DND-41 (cell line): ENCODE data around the gene COL26A1.
"Not testable (repeated sequence)": the region's sequence is repeated elsewhere in the genome, so short reads cannot be mapped to it uniquely, and the experiment has no call there.

Experiments
- ATAC-seq: fragments of 200-7000 bp; cut with Tn5 transposase; 3 replicates; pipeline ENCODE4 v1.9.1; 2021; ENCODE audit warnings: low read depth; ENCODE audit not compliant: insufficient read depth
- DNase-seq: peaks from one replicate; pipeline ENCODE4 v3.0.0-alpha.2; 2020
- H2AFZ ChIP-seq: 2 replicates; pipeline ENCODE4 v1.6.0; 2012; ENCODE audit warnings: low read depth, low read length
- H3K27ac ChIP-seq: 2 replicates; pipeline ENCODE4 v1.5.1; 2012; ENCODE audit warnings: low read length, inconsistent platforms
- H3K27me3 ChIP-seq: fragments of 200-600 bp; sonication (generic); 2 replicates; pipeline ENCODE4 v1.6.0; 2012; ENCODE audit warnings: low read length, mild to moderate bottlenecking, inconsistent platforms; ENCODE audit not compliant: insufficient read depth, poor library complexity
- H3K36me3 ChIP-seq: 2 replicates; pipeline ENCODE4 v1.5.1; 2012; ENCODE audit warnings: low read length, inconsistent platforms; ENCODE audit not compliant: insufficient read depth
- H3K4me1 ChIP-seq: 2 replicates; pipeline ENCODE4 v1.5.1; 2012; ENCODE audit warnings: mild to moderate bottlenecking, low read length; ENCODE audit not compliant: insufficient read depth
- H3K4me2 ChIP-seq: 2 replicates; pipeline ENCODE4 v1.6.0; 2012; ENCODE audit warnings: mild to moderate bottlenecking, moderate library complexity, low read length, inconsistent platforms; ENCODE audit not compliant: insufficient read depth
- H3K4me3 ChIP-seq, 2 experiments: fragments of 200-600 bp in 1 of 2; shearing (Covaris generic) in 1 of 2; 2 replicates each; pipeline ENCODE4 v1.5.1; 2012 to 2016; ENCODE audit warnings: inconsistent platforms in 2 of 2, low read length in 2 of 2, mild to moderate bottlenecking in 2 of 2, low read depth in 1 of 2, moderate library complexity in 1 of 2
- H3K79me2 ChIP-seq: 2 replicates; pipeline ENCODE4 v1.6.0; 2012; ENCODE audit warnings: low read length, inconsistent platforms; ENCODE audit not compliant: insufficient read depth
- H3K9ac ChIP-seq: 2 replicates; pipeline ENCODE4 v1.6.0; 2012; ENCODE audit warnings: low read depth, mild to moderate bottlenecking, inconsistent platforms, low read length, moderate library complexity
- H3K9me3 ChIP-seq: 2 replicates; pipeline ENCODE4 v1.5.1; 2012; ENCODE audit warnings: low read length, moderate library complexity, mild to moderate bottlenecking, inconsistent platforms; ENCODE audit not compliant: insufficient read depth, severe bottlenecking
- H4K20me1 ChIP-seq: 2 replicates; pipeline ENCODE4 v1.6.0; 2012; ENCODE audit warnings: low read length; ENCODE audit not compliant: insufficient read depth
- EZH2 ChIP-seq: IDR thresholded peaks from 3 replicates; pipeline ENCODE4 v1.6.1; 2012; ENCODE audit warnings: borderline replicate concordance, low read depth, mild to moderate bottlenecking, moderate library complexity, low read length, inconsistent platforms; ENCODE audit not compliant: severe bottlenecking
- TF ChIP-seq, protein P1 (sequence below): IDR thresholded peaks from 2 replicates; pipeline ENCODE4 v1.5.1; 2012; ENCODE audit warnings: borderline replicate concordance, low read length, moderate library complexity, mild to moderate bottlenecking; ENCODE audit not compliant: poor library complexity, severe bottlenecking; ENCODE audit errors: extremely low read depth

COL26A1 gene

GRCh38 chr7:101560856-101561255 lies 198.2 kb downstream of the COL26A1 start:
- no peaks in the 10 kb centered on the region for H3K4me1 ChIP-seq
- no peak overlapping the region for H3K4me2 ChIP-seq
- no peak for ATAC-seq
- no peaks in the 10 kb centered on the region for H3K9me3 ChIP-seq
- no peak overlapping the region for H3K4me3 ChIP-seq
- no peak overlapping the region for H3K27ac ChIP-seq
- H4K20me1 ChIP-seq, result no peaks in the 10 kb centered on the region
- no peak for TF ChIP-seq EZH2
- TF ChIP-seq, protein P1, sequence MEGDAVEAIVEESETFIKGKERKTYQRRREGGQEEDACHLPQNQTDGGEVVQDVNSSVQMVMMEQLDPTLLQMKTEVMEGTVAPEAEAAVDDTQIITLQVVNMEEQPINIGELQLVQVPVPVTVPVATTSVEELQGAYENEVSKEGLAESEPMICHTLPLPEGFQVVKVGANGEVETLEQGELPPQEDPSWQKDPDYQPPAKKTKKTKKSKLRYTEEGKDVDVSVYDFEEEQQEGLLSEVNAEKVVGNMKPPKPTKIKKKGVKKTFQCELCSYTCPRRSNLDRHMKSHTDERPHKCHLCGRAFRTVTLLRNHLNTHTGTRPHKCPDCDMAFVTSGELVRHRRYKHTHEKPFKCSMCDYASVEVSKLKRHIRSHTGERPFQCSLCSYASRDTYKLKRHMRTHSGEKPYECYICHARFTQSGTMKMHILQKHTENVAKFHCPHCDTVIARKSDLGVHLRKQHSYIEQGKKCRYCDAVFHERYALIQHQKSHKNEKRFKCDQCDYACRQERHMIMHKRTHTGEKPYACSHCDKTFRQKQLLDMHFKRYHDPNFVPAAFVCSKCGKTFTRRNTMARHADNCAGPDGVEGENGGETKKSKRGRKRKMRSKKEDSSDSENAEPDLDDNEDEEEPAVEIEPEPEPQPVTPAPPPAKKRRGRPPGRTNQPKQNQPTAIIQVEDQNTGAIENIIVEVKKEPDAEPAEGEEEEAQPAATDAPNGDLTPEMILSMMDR, result no peak
- no peaks in the 10 kb centered on the region for H3K27me3 ChIP-seq
- no peak overlapping the region for H2AFZ ChIP-seq
- H3K36me3 ChIP-seq, result no peaks in the 10 kb centered on the region
- no peaks in the 10 kb centered on the region for H3K79me2 ChIP-seq
- no peak overlapping the region for H3K9ac ChIP-seq
- no peak for DNase-seq

GRCh38 chr7:101561293-101561692 lies 198.6 kb downstream of the COL26A1 start:
- H3K4me1 ChIP-seq, H2AFZ ChIP-seq, DNase-seq, H3K4me2 ChIP-seq, H3K79me2 ChIP-seq, H3K9ac ChIP-seq, H4K20me1 ChIP-seq, H3K4me3 ChIP-seq, H3K9me3 ChIP-seq, H3K27me3 ChIP-seq, H3K27ac ChIP-seq, ATAC-seq, H3K36me3 ChIP-seq: not testable (repeated sequence)

- Histone ChIP-seq H3K27me3 (no peaks in the 10 kb centered on the region), H3K36me3 (no peaks in the 10 kb centered on the region), H4K20me1 (no peaks in the 10 kb centered on the region), H3K4me3 (no peak overlapping the region), H3K79me2 (no peaks in the 10 kb centered on the region), H3K27ac (no peak overlapping the region), H2AFZ (no peak overlapping the region), H3K4me1 (no peaks in the 10 kb centered on the region), H3K4me2 (no peak overlapping the region), H3K9me3 (no peaks in the 10 kb centered on the region), H3K9ac (no peak overlapping the region)
- DNase-seq, result no peak
- TF ChIP-seq EZH2, result no peak
- TF ChIP-seq, protein P1, result no peak
- ATAC-seq, result no peak
Observed at GRCh38 chr7:101562531-101563197, 200.0 kb downstream of the COL26A1 start.

- Histone ChIP-seq H3K27me3 (no peaks in the 10 kb centered on the region), H3K4me3 (no peak overlapping the region), H3K79me2 (no peaks in the 10 kb centered on the region), H3K36me3 (no peaks in the 10 kb centered on the region), H3K4me1 (no peaks in the 10 kb centered on the region), H4K20me1 (no peaks in the 10 kb centered on the region), H3K9me3 (no peaks in the 10 kb centered on the region), H3K27ac (no peak overlapping the region), H3K4me2 (no peak overlapping the region), H2AFZ (no peak overlapping the region), H3K9ac (no peak overlapping the region)
- ATAC-seq, result no peak
- DNase-seq, result no peak
- TF ChIP-seq EZH2, result no peak
- TF ChIP-seq, protein P1, result no peak
Observed at GRCh38 chr7:101563198-101563901, 200.7 kb downstream of the COL26A1 start.
